Spleen (tissue), 11 donors: Measurements from ENCODE around the gene PLEKHJ1. TPM values are rescaled to one million over a fixed set of nuclear protein-coding genes. Genes with fewer than 3 reads are reported as not detected.

Source experiments
- DNase-seq: peaks from one replicate; pipeline ENCODE4 v3.0.0-alpha.2; 2020
- H3K27ac ChIP-seq, 8 donors: fragments of 200-600 bp; sonication (generic) in 7 of 8; 1 replicate in 4 of 8; 2 replicates in 4 of 8; pipeline versions ENCODE4 v1.5.0 to v1.8.0; 2016 to 2021; ENCODE audit warnings: inconsistent platforms in 4 of 8, mild to moderate bottlenecking in 4 of 8, moderate library complexity in 1 of 8
- H3K27me3 ChIP-seq, 7 donors: fragments of 200-600 bp; sonication (generic) in 6 of 7; replicated peaks in 1 of 7; 1 replicate in 4 of 7; 2 replicates in 3 of 7; pipeline versions ENCODE4 v1.5.0 to v1.8.0; 2016 to 2021; ENCODE audit warnings: inconsistent platforms in 3 of 7, mild to moderate bottlenecking in 1 of 7
- H3K36me3 ChIP-seq, 6 donors: fragments of 200-600 bp; sonication (generic) in 5 of 6; 1 replicate in 4 of 6; 2 replicates in 2 of 6; pipeline versions ENCODE4 v1.5.0 to v1.8.0; 2016 to 2021; ENCODE audit warnings: inconsistent platforms in 2 of 6
- H3K4me1 ChIP-seq, 6 donors: fragments of 200-600 bp; sonication (generic) in 5 of 6; 1 replicate in 3 of 6; 2 replicates in 3 of 6; pipeline versions ENCODE4 v1.5.0 to v1.8.0; 2016 to 2021; ENCODE audit warnings: inconsistent platforms in 3 of 6
- H3K4me3 ChIP-seq, 8 donors: fragments of 200-600 bp; sonication (generic) in 7 of 8; 1 replicate in 4 of 8; 2 replicates in 4 of 8; pipeline versions ENCODE4 v1.5.0 to v1.8.0; 2016 to 2021; ENCODE audit warnings: inconsistent platforms in 4 of 8, mild to moderate bottlenecking in 4 of 8, moderate library complexity in 2 of 8
- H3K9me3 ChIP-seq, 8 donors: fragments of 200-600 bp; sonication (generic) in 7 of 8; 1 replicate in 4 of 8; 2 replicates in 4 of 8; pipeline versions ENCODE4 v1.5.0 to v1.8.0; 2016 to 2021; ENCODE audit warnings: inconsistent platforms in 4 of 8
- POLR2A ChIP-seq, 3 donors: fragments of 450-650 bp; IDR thresholded peaks; one replicate each; pipeline ENCODE4 v1.5.1; 2017; ENCODE audit warnings: antibody characterized with exemption in 3 of 3, mild to moderate bottlenecking in 1 of 3
- POLR2AphosphoS5 ChIP-seq, 3 donors: sonication (generic); formaldehyde crosslinking; IDR thresholded peaks; one replicate each; pipeline ENCODE4 v1.5.1; 2017; ENCODE audit warnings: antibody characterized with exemption in 3 of 3
- WGBS, 5 donors: extraction: QIAGEN DNeasy Blood & Tissue Kit in 3 of 5; methylation state at CpG; one replicate each; pipeline versions ENCODE4 v1.1.5 to v1.1.7; 2013 to 2018; 5-methylcytosine and 5-hydroxymethylcytosine counted together
- intact Hi-C: fragments of 100-400 bp; cut with DNase I; formaldehyde crosslinking; loops from one replicate; pipeline ENCODE4 v1.15.0; 2023; ENCODE audit warnings: low total_unique reads
- polyA plus RNA-seq, 3 donors: library from polyadenylated mRNA; stranded (reverse); fragments of 200-250 nt; gene quantifications; one replicate each; pipeline ENCODE4 v1.2.1, GENCODE V29; 2013
- total RNA-seq, 7 donors: library from RNA; depleted of rRNA in 3 of 7; stranded (reverse); fragments of >200 nt in 3 of 7; fragmentation: NEBNext Ultra II Directional in 4 of 7; extraction: Animal tissue kit (Norgen Biotek cat#: 25700) in 4 of 7; gene quantifications; one replicate each; pipeline versions ENCODE4 v1.1.0 to v1.2.1, GENCODE V29; 2016 to 2021
- TF ChIP-seq, protein P1 (sequence below), 11 experiments: fragments of 200-600 bp in 7 of 11; fragments of 450-650 bp in 4 of 11; sonication (generic) in 4 of 11; IDR thresholded peaks in 8 of 11; conservative IDR thresholded peaks in 3 of 11; 1 replicate in 7 of 11; 2 replicates in 4 of 11; pipeline versions ENCODE4 v1.4.0 to v1.8.0; 2016 to 2021; ENCODE audit warnings: antibody characterized with exemption in 11 of 11, inconsistent platforms in 4 of 11, mild to moderate bottlenecking in 1 of 11
- donor health status: healthy with polysubstance abuse.
- donor health status: DM: no; HTN: no; CAD: no; lungs with moderate emphysema.
- donor health status: DM: no; HTN: no; CAD: no.
- donor health status: Bipolar disorder and iron deficiency.
- donor health status: healthy.
- donor health status: DM: no; HTN: no; CAD: no.
- donor health status: DM: yes; HTN: yes; CAD: no.

PLEKHJ1 gene
- total and polyA plus RNA-seq, 10 donors = 37.7 to 117 (median 57.4) TPM

DNA sequence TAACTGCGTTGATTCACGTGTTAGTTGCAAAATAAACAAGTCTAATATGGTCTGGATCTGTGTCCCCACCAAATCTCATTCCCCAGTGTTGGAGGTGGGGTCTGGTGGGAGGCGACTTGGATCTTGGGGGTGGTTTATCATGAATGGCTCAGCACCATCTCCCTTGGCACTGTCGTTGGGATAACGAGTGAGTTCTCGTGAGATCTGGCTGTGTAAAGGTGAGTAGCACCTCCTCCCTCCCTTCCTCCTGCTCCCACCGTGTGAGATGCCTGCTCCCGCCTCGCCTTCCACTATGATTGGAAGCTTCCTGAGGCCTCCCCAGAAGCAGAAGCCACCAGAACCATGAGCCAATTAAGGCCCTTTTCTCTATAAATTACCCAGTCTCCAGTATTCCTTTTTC is 41.0 kb upstream of the PLEKHJ1 start:
- Histone ChIP-seq H3K27me3 (no peaks in the 10 kb centered on the region), H3K4me1 (peaks cover 37 to 98% (median 67%) of the 10 kb centered on the region in 6 donors), H3K9me3 (no peaks in the 10 kb centered on the region), H3K27ac (peak overlapping the region in 2 of 8 donors; percentile 21 to 98), H3K4me3 (no peak overlapping the region), H3K36me3 (peaks cover 0 to 69% (median 30%) of the 10 kb centered on the region in 6 donors)
- TF ChIP-seq POLR2AphosphoS5 (IDR thresholded peaks at IDR 0.05) = no peak
- TF ChIP-seq POLR2A (IDR thresholded peaks at IDR 0.05) = no peak
- TF ChIP-seq, protein P1, sequence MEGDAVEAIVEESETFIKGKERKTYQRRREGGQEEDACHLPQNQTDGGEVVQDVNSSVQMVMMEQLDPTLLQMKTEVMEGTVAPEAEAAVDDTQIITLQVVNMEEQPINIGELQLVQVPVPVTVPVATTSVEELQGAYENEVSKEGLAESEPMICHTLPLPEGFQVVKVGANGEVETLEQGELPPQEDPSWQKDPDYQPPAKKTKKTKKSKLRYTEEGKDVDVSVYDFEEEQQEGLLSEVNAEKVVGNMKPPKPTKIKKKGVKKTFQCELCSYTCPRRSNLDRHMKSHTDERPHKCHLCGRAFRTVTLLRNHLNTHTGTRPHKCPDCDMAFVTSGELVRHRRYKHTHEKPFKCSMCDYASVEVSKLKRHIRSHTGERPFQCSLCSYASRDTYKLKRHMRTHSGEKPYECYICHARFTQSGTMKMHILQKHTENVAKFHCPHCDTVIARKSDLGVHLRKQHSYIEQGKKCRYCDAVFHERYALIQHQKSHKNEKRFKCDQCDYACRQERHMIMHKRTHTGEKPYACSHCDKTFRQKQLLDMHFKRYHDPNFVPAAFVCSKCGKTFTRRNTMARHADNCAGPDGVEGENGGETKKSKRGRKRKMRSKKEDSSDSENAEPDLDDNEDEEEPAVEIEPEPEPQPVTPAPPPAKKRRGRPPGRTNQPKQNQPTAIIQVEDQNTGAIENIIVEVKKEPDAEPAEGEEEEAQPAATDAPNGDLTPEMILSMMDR (IDR thresholded peaks at IDR 0.05 in 8 of 11, conservative IDR thresholded peaks at IDR 0.05 in 3 of 11) = no peak
- WGBS, 5 donors = 67 to 84% (median 76%) methylated on average over 9 of the region's 9 CpGs
- no peak for DNase-seq
- intact Hi-C loops = no loop called here

DNA sequence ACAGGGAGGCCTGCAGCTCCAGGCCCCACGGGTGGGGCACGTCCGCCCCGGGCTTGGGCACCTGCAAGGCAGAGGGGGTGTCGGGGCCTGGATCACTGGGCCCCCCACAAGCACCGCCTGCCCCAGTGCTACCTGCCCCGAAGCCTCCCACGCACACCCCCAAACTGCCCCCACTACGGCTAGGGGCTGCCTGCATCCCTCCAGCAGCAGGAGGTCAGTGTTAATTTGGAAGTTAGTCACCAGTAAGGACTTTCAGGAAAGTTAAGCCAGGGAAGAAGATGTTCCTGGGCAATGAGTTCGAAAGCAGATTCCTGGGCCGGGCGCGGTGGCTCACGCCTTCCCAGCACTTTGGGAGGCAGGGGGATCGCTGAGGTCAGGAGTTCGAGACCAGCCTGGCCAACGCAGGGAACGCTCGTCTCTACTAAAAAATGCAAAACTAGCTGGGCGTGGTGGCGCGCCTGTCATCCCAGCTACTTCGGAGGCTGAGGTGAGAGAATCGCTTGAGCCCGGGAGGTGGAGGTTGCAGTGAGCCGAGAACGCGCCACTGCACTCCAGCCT is 40.4 kb upstream of the PLEKHJ1 start:
- 93 to 96% (median 95%) methylated on average over 19 to 28 of the region's 28 CpGs for WGBS, 5 donors
- no peaks in the 10 kb centered on the region for H3K9me3 ChIP-seq
- H3K4me1 ChIP-seq = peaks cover 40 to 98% (median 68%) of the 10 kb centered on the region in 6 donors
- H3K36me3 ChIP-seq = peaks cover 0 to 75% (median 36%) of the 10 kb centered on the region in 6 donors
- H3K27me3 ChIP-seq = no peaks in the 10 kb centered on the region
- peak overlapping the region in 4 of 8 donors; percentile 48 to 100 (median 86) for H3K27ac ChIP-seq
- H3K4me3 ChIP-seq = no peak overlapping the region
- TF ChIP-seq, protein P1 (IDR thresholded peaks at IDR 0.05 in 8 of 11, conservative IDR thresholded peaks at IDR 0.05 in 3 of 11) = no peak
- no peak for TF ChIP-seq POLR2A (IDR thresholded peaks at IDR 0.05)
- TF ChIP-seq POLR2AphosphoS5 (IDR thresholded peaks at IDR 0.05) = peak in 2 of 3 donors; percentile 4 to 78
- DNase-seq = no peak
- intact Hi-C loops = no loop called here

DNA sequence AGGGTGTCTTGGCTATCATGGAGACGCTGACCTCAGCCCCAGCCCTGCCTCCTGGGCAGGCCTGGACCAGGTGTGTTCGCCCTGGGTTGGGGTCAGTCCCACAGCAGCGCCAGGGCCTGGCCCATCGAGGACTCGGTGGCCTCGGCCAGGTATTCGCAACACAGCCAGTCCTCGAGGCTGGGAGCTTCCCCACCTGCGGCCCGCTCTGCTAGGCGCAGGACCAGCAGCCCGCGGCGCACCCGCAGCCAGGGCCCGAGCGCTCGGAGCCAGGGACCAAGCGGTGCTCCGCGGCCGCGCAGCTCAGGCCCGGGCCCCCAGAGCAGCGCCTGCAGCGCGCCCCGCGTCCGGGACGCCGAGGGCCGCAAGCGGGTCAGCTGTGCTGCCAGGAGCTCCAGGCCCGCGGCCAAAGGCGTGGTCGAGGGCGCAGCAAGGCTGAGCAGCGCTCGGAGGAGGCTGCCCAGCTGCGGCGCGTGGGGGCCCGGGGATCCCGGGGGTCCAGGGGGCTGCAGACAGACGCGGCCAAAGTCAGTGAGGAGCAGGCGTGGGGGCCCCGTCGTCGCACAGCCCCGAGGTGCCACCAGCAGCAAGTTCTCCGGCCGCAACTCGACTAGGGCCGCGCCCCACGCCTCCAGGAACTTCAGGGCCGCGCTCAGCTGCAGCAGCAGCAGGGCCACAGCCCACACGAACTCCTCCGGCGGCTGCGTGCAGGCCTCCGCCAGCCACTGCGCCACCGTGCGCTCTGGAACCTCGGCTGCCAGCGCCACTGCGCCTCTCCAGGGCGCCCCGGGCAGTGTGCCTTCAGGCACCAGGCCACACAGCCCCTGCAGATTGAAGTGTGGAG is 39.7 kb upstream of the PLEKHJ1 start:
- peaks cover 43 to 100% (median 72%) of the 10 kb centered on the region in 6 donors for H3K4me1 ChIP-seq
- peak; percentile 84 for DNase-seq
- intact Hi-C loops = no loop called here
- no peaks in the 10 kb centered on the region for H3K9me3 ChIP-seq
- peak overlapping the region in 1 of 8 donors; percentile 21 for H3K4me3 ChIP-seq
- peaks cover 0 to 80% (median 40%) of the 10 kb centered on the region in 6 donors for H3K36me3 ChIP-seq
- peak overlapping the region in 6 of 8 donors; percentile 22 to 100 (median 62) for H3K27ac ChIP-seq
- WGBS, 5 donors = 82 to 92% (median 86%) methylated on average over 51 to 74 of the region's 74 CpGs
- TF ChIP-seq, protein P1 (IDR thresholded peaks at IDR 0.05 in 8 of 11, conservative IDR thresholded peaks at IDR 0.05 in 3 of 11) = peak in 1 of 11 experiments; percentile 6
- TF ChIP-seq POLR2AphosphoS5 (IDR thresholded peaks at IDR 0.05) (peak; percentile 31 to 67 (median 33)), POLR2A (IDR thresholded peaks at IDR 0.05) (no peak)
- no peaks in the 10 kb centered on the region for H3K27me3 ChIP-seq
